GM18502 (cell line): Measurements from ENCODE around the gene CYGB.

Experiments
- ATAC-seq: cut with Tn5 transposase; IDR thresholded peaks from one replicate; pipeline ENCODE4 v1.9.1; 2021; ENCODE audit warnings: mild to moderate bottlenecking; ENCODE audit not compliant: unreplicated experiment, poor library complexity

CYGB gene

DNA sequence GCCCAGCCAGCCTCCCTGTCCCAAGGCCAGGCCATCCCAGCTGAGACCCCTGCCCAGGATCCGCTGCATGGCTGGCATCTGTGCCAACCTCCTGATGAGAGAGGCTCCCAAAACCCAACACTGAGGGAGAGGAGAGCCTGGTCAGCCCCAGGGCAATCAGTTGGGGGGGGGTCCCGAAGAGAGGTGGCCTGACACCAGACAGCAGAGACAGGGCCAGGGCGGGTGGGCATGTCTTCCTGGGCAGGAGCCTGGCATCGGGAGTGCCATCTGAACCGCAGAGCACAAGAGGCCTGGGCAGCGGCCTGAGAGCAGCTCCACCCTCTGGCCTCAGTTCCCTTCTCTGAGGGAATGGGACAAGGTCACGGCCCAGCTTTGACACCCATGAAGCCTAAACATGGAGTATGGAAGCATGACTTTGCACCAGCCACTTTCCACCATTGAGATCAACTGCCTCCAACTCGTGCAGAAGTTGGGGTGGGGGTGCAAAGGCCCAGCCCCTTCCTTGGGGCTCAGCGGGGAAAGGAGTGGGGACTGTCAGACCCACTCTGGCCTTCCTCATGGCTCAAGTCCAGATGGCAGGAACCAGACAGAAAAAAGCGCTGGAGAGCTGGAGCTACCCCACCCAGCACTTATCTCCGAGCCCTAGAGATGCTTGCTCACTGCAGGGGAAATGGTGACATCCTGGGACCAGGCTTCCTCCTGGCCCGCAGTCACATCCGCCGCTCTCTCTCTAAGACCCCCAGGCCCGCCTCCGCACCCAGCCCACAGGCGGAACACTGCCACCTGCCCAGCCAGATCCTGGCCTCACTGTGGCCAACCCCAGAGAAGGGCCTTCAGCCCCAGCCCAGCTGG is 46.0 kb downstream of the CYGB start:
- peak; percentile 3 for ATAC-seq

DNA sequence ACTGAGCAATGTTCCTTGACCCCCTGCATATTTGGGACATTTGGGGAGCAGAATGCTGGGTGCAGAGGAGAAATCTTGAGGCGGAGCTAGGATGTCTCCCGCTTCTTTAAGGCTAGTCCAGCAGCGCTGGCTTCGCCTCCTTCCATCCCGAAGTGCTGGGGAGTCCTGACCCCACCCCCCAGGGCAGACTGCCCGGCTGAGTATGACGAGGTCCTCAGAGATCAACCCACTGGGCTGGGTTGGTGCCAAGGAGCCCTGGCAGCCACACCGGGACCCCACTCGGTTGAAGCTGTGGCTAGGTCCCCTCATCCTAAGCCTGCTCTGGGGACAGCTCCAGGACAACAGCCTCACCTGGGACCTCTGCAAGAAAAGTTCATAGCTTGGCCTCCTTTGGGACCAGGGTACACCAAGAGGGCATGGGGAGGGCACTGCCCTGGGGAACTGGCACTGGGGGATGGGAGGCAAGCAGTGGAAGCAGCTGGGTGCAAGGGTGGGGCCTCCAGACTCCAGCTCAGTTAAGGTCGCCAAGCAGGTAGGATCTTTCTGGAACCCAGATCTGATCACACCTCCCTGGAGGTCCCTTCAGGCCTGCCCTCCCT is 47.3 kb downstream of the CYGB start:
- no peak for ATAC-seq

DNA sequence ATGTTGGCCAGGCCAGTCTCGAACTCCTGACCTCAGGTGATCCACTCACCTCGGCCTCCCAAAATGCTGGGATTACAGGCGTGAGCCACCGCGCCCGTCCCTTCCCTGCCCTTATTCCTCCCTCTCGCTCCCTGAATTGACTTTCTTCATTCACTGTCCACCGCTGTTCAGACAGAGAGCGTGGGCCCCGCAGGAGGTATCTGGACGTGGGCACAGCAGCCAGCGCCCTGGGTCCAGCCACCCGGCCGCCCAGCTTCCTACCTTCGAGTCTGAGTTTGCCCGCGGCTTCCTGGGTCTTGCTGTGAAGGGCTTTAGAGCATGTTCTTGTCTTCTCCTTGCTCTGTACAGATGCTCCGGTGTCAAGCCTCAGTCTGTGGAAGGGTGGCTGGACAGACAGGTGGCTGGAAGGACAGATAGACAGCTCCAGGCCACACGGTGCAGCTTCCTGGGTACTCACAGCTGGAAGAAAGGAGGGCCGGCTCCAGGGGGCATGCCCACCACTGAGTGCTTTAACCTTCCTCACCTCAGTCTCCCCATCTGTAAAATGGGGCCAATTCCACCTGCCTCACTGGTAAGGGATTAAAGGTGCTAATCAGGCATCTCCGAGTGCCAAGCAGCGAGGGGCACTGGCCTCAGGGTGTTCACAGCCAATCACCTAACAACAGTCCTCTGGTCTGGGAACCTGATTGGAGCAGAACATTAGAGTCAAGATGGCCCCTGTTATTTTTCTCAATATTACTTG is 49.9 kb downstream of the CYGB start:
- no peak for ATAC-seq

DNA sequence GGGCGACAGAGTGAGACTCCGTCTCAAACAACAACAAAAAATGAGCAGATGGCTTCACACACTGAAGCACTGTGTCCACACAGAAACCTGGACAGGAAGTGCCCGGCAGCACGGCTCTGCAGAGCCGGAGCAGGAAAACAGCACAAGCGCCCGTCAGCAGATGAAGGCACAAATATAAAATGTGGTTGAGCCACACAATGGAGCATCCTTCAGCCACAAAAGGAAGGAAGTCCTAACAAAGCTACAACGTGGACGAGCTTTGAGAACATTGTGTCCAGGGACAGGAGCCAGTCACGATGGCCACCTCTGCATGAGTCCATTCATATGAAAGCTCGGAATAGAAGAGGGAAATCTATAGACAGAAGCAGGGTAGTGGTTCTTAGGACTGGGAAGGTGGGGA is 51.9 kb downstream of the CYGB start:
- no peak for ATAC-seq

DNA sequence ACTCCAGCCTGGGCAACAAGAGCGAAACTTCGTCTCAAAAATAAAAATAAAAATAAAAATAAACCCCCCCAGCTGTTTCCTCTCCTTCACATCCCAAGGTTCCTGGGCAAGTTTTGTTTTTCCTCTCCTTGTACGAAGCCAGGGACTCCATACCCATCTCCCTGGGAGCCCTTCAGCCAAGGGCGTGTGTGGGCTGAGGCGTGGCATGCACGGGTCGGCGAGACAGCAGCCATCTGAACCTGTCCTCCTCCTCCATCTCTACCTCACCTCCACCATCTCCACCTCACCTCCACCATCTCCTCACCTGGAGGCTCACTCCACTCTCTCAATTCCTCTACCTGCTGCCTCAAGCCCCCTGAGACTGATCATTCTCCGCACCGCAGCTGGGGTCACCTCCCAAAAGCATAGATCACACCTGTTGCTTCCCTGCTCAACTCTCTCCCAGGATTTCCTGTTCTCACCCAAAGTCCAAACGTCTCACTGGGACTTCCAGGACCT is 53.2 kb downstream of the CYGB start:
- no peak for ATAC-seq

DNA sequence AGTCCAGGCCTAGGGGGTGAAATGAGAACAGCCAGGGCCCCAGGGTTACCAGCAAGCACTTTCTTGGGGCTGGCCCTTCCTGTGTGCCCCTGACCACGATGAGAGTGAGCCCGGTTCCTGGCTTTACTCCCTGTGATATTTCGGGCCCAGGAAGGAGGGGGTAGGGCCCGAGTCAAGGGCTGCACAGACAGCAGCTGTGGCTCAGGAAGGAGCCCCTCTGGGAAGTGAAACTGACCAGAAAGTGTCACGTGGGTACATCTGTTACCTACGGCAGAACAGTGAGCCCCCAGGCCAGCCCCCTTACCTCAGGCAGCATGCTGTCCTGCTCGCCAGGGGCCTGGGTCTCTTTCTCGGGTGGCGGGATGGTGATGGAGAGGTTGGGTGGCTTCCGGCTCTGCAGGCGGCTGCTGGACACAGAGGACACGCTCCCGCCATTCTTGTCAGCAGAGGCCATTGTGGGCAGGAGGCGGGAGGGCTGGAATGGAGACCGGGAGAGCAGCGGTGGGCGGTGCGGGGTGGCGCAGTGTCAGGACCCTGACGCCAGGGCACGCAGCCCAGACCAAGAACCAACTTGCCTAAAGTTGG is 56.3 kb downstream of the CYGB start:
- peak; percentile 73 for ATAC-seq

DNA sequence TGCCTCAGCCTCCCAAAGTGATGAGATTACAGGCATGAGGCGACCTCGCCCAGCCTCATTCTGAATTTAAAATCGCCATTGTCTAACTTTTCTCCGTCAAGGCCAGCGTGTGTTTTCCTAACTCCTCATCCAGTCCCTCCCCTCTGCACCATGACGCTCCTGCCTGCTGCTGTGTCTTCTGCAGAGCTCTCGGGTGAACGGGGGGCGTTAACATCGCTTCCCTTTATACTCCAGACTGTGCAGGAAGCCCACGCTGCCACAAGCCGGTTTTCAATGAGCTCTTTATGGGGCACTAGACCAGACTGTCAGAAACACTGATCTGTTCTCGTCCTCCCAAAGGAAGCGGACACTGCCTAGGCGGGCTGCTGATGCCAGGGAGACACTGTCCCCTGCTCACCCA is 56.9 kb downstream of the CYGB start:
- ATAC-seq, result peak; percentile 14

DNA sequence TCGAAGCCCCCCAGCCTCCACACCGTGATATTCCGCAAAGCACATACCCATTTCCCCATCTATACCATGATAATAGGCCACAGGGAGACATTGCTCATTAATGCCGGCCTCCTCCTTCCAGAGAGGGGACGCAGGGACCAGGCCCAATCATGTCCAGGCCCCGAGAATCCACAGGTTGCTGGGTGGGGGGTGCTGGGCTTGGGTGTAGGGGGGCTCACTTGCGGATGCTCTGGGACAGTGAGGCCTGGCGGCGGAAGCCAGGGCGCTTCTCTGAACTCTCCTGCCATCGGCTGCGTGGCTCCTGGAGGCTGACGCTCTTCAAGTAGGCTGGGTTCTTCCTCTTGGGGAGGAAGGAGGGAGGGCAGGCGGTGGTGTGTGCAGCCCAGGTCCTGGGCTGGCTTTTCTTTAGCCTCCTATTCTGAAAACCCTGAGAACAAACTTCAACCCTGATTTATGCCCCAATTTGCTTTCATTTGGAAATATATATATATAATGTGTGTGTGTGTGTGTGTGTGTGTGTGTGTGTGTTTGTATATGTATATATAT is 57.9 kb downstream of the CYGB start:
- no peak for ATAC-seq

DNA sequence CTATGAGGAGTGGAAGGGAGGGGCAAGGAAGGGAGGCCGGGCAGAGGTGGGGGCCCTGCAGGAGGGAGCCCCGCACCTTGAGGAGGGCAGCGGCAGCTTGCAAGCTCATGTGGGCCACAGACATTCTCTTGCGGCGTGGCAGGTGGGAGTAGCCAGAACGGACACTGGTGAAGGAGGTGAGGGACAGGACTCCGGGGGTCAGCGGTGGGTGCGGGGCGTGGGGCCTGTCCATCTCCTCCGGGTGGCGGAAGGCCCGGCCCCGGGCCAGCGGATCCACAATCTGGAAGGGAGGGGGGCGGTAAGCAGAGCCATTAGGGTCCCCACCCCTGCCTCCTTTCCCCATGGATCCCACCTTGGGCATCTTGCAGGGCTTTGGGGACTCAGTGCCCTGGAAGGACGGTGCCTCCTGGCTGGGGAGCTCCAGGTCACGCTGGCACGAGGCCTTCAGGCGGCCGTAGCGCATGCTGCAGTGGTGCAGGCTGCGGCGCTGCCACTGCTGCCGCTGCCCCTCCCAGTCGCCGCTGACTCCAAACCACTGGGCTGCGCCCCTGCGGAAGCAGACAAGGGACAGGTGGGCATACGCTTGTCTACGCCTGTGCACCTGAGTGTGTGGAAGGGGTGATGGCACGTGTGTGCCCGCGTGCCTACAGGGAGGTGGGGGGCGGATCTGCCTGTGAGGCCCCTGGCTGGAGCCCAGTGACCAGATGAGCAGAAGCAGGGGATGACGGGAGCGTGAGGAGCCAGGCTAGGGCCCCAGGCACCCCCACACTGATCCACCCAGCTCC is 58.6 kb downstream of the CYGB start:
- ATAC-seq, result no peak

DNA sequence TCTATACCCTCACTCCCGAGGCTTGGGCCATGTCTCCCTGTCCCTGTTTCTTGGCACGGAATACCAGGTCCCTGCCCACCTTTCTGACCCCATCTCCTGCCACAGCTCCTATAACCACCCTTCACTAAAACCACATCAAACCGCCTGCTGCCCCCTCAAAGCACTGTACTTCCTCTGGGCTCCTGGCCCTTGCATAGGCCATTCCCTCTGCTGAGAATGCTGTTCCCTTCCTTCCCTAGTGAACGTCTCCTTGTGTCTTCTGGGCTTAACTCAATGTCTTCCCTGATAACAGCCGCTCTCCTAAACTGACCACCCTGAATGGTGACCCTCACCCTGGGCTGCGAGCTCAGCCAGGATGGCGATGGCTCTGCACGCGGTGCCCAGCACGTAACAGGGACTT is 59.4 kb downstream of the CYGB start:
- ATAC-seq, result no peak

DNA sequence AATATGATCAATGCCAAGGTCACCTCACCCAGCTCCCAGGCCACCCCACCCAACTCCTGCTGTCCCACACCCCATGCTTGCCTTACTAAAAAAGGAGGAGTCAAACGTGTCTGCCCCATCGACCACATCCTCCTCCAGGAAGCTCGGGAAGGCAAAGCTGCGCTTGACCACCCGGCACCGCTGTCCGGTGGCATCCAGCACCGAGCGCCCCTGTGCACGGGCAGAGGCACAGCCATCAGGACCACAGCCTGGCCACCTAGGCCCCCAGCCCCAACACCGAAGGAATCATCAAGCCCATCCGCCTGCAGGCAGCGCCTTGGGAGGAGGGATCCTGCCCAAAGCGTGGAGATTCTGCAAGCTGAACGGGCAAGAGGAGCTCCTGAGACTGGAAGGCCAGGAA is 59.9 kb downstream of the CYGB start:
- ATAC-seq, result no peak
